Panc1 (cell line): ENCODE measurements around the gene NTN4. TPM values are rescaled to one million over a fixed set of nuclear protein-coding genes. Genes with fewer than 3 reads are reported as not detected.

Experiments
- ATAC-seq: fragments of 200-7000 bp; cut with Tn5 transposase; 2 replicates; pipeline ENCODE4 v1.9.1; 2020; ENCODE audit warnings: mild to moderate bottlenecking, moderate library complexity
- BruUV-seq: library from RNA; stranded (reverse); fragments of 400-500 nt; replicated peaks from 2 replicates; lab custom pipeline; 2021; lab: Mats Ljungman, UMichigan
- CTCF ChIA-PET: fragments of 300-600 bp; sonication (Branson Sonifier 250); formaldehyde crosslinking; loops from one replicate; lab custom pipeline; 2022; ENCODE audit warnings: antibody characterized with exemption; lab: Charles Lee
- POLR2A ChIA-PET: fragments of 300-600 bp; sonication (Branson Sonifier 250); formaldehyde crosslinking; loops from one replicate; lab custom pipeline; 2022; ENCODE audit warnings: antibody characterized with exemption; lab: Charles Lee
- DNase-seq: peaks from one replicate; pipeline ENCODE4 v3.0.0-alpha.2; 2010; ENCODE audit warnings: low read depth, low spot score
- H3K27ac ChIP-seq: 2 replicates; pipeline ENCODE4 v1.5.1; 2011; ENCODE audit warnings: mild to moderate bottlenecking, low read length, inconsistent platforms
- H3K27me3 ChIP-seq: fragments of 200-500 bp; sonication (Bioruptor generic); 2 replicates; pipeline ENCODE4 v1.6.0; 2014; ENCODE audit warnings: low read length, inconsistent platforms; ENCODE audit not compliant: control insufficient read depth, insufficient read depth
- H3K36me3 ChIP-seq: fragments of 200-500 bp; sonication (Bioruptor generic); 2 replicates; pipeline ENCODE4 v1.5.1; 2014; ENCODE audit warnings: inconsistent platforms, mild to moderate bottlenecking, low read length, moderate library complexity; ENCODE audit not compliant: control insufficient read depth, insufficient read depth
- H3K4me1 ChIP-seq: 2 replicates; pipeline ENCODE4 v1.5.1; 2011; ENCODE audit warnings: inconsistent platforms, mild to moderate bottlenecking, low read length, moderate library complexity; ENCODE audit not compliant: control insufficient read depth, insufficient read depth
- H3K4me3 ChIP-seq, 2 experiments: 2 replicates each; pipeline ENCODE4 v1.5.1; 2011 to 2012; ENCODE audit warnings: low read depth in 2 of 2, low read length in 2 of 2, mild to moderate bottlenecking in 2 of 2, inconsistent platforms in 1 of 2, moderate library complexity in 1 of 2
- H3K9me3 ChIP-seq: fragments of 200-500 bp; sonication (Bioruptor generic); 2 replicates; pipeline ENCODE4 v1.5.1; 2014; ENCODE audit warnings: low read depth, mild to moderate bottlenecking, inconsistent platforms, low read length, moderate library complexity; ENCODE audit not compliant: control insufficient read depth, insufficient read depth
- POLR2AphosphoS5 ChIP-seq: IDR thresholded peaks from 2 replicates; pipeline ENCODE4 v1.6.1; 2012; ENCODE audit warnings: mild to moderate bottlenecking, low read depth, low read length, moderate library complexity
- SIN3A ChIP-seq: IDR thresholded peaks from 2 replicates; pipeline ENCODE4 v1.6.1; 2012; ENCODE audit warnings: low read depth, mild to moderate bottlenecking, low read length, moderate library complexity, borderline replicate concordance; ENCODE audit not compliant: insufficient read depth
- TCF7L2 ChIP-seq: IDR thresholded peaks from 2 replicates; pipeline ENCODE4 v1.6.1; 2011; ENCODE audit warnings: mild to moderate bottlenecking, low read depth, low read length, inconsistent platforms
- in situ Hi-C: cut with HindIII; loops from 2 replicates; pipeline ENCODE4 v1.10.0; 2016; ENCODE audit warnings: low sequenced_read_pairs, low pct_unique_long_range_greater_than_20kb
- intact Hi-C: fragments of 100-400 bp; cut with micrococcal nuclease; formaldehyde crosslinking; loops from one replicate; pipeline ENCODE4 v1.10.0; 2022; ENCODE audit not compliant: unreplicated experiment
- total RNA-seq: library from RNA; stranded (reverse); gene quantifications from one replicate; pipeline ENCODE4 v1.2.1, GENCODE V29; 2021; ENCODE audit not compliant: unreplicated experiment
- TF ChIP-seq, protein P1 (sequence below), 2 experiments: IDR thresholded peaks; 2 replicates each; pipeline ENCODE4 v1.6.1; 2011 to 2012; ENCODE audit warnings: low read depth in 2 of 2, control low read depth in 1 of 2, low read length in 1 of 2, mild to moderate bottlenecking in 1 of 2, moderate library complexity in 1 of 2; ENCODE audit not compliant: insufficient read depth in 1 of 2
- TF ChIP-seq, protein P2 (sequence below): fragments of 450-650 bp; IDR thresholded peaks from 2 replicates; pipeline ENCODE4 v1.5.1; 2017; ENCODE audit warnings: mild to moderate bottlenecking

Gene NTN4
- total RNA-seq, 1 experiment from 2014 or later = 17.1 TPM

- no peak for ATAC-seq
- in situ Hi-C loops = no loop called here
- POLR2A ChIA-PET = no interaction called here
- no peaks in the 10 kb centered on the region for H3K27me3 ChIP-seq
- H3K4me1 ChIP-seq = no peaks in the 10 kb centered on the region
- no peak for TF ChIP-seq TCF7L2
- no peak for TF ChIP-seq SIN3A
- TF ChIP-seq, protein P1, sequence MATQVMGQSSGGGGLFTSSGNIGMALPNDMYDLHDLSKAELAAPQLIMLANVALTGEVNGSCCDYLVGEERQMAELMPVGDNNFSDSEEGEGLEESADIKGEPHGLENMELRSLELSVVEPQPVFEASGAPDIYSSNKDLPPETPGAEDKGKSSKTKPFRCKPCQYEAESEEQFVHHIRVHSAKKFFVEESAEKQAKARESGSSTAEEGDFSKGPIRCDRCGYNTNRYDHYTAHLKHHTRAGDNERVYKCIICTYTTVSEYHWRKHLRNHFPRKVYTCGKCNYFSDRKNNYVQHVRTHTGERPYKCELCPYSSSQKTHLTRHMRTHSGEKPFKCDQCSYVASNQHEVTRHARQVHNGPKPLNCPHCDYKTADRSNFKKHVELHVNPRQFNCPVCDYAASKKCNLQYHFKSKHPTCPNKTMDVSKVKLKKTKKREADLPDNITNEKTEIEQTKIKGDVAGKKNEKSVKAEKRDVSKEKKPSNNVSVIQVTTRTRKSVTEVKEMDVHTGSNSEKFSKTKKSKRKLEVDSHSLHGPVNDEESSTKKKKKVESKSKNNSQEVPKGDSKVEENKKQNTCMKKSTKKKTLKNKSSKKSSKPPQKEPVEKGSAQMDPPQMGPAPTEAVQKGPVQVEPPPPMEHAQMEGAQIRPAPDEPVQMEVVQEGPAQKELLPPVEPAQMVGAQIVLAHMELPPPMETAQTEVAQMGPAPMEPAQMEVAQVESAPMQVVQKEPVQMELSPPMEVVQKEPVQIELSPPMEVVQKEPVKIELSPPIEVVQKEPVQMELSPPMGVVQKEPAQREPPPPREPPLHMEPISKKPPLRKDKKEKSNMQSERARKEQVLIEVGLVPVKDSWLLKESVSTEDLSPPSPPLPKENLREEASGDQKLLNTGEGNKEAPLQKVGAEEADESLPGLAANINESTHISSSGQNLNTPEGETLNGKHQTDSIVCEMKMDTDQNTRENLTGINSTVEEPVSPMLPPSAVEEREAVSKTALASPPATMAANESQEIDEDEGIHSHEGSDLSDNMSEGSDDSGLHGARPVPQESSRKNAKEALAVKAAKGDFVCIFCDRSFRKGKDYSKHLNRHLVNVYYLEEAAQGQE (IDR thresholded peaks at IDR 0.05; ENCODE audit: insufficient read depth in 1 of 2, low read depth in 2 of 2, low read length in 1 of 2) = no peak
- no peak for TF ChIP-seq POLR2AphosphoS5
- TF ChIP-seq, protein P2, sequence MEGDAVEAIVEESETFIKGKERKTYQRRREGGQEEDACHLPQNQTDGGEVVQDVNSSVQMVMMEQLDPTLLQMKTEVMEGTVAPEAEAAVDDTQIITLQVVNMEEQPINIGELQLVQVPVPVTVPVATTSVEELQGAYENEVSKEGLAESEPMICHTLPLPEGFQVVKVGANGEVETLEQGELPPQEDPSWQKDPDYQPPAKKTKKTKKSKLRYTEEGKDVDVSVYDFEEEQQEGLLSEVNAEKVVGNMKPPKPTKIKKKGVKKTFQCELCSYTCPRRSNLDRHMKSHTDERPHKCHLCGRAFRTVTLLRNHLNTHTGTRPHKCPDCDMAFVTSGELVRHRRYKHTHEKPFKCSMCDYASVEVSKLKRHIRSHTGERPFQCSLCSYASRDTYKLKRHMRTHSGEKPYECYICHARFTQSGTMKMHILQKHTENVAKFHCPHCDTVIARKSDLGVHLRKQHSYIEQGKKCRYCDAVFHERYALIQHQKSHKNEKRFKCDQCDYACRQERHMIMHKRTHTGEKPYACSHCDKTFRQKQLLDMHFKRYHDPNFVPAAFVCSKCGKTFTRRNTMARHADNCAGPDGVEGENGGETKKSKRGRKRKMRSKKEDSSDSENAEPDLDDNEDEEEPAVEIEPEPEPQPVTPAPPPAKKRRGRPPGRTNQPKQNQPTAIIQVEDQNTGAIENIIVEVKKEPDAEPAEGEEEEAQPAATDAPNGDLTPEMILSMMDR = no peak
- H3K27ac ChIP-seq = no peak overlapping the region
- BruUV-seq = no TSS peak
- no peaks in the 10 kb centered on the region for H3K9me3 ChIP-seq
- intact Hi-C loops = no loop called here
- H3K4me3 ChIP-seq = no peak overlapping the region
- no peaks in the 10 kb centered on the region for H3K36me3 ChIP-seq
- CTCF ChIA-PET = no interaction called here
- DNase-seq = no peak
Measured at GRCh38 chr12:95718772-95719171, 71.8 kb downstream of the NTN4 start.

GRCh38 chr12:95718006-95718431, 72.5 kb downstream of the NTN4 start:
- TF ChIP-seq SIN3A (no peak), TCF7L2 (no peak), POLR2AphosphoS5 (no peak)
- TF ChIP-seq, protein P1 (IDR thresholded peaks at IDR 0.05; ENCODE audit: insufficient read depth in 1 of 2, low read depth in 2 of 2, low read length in 1 of 2) = no peak
- TF ChIP-seq, protein P2 = no peak
- Histone ChIP-seq H3K9me3 (no peaks in the 10 kb centered on the region), H3K27me3 (no peaks in the 10 kb centered on the region), H3K4me3 (no peak overlapping the region), H3K36me3 (no peaks in the 10 kb centered on the region), H3K27ac (no peak overlapping the region), H3K4me1 (no peaks in the 10 kb centered on the region)
- CTCF ChIA-PET = no interaction called here
- in situ Hi-C loops = no loop called here
- intact Hi-C loops = no loop called here
- POLR2A ChIA-PET = interaction anchor here (0.6 kb wide), 1 partner anchor 179 kb away, joined by 7 read pairs; no protein-coding TSS in a partner anchor
- no peak for DNase-seq
- BruUV-seq = no TSS peak
- no peak for ATAC-seq
